OCI-LY1 (cell line): ENCODE results near the gene FBF1.
"Not testable (repeated sequence)": the region's sequence is repeated elsewhere in the genome, so short reads cannot be mapped to it uniquely, and the experiment has no call there.

Experiments used
- EZH2 ChIP-seq: fragments of 200-600 bp; sonication (generic), shearing (Covaris generic); IDR thresholded peaks from 2 replicates; pipeline ENCODE4 v1.8.0; 2017; ENCODE audit warnings: borderline replicate concordance, mixed run types, mild to moderate bottlenecking, antibody characterized with exemption, low read length, moderate library complexity, mixed read lengths
- TF ChIP-seq, protein P1 (sequence below): fragments of 200-600 bp; sonication (generic), shearing (Covaris generic); IDR thresholded peaks from 2 replicates; pipeline ENCODE4 v1.5.1; 2017; ENCODE audit warnings: mild to moderate bottlenecking, antibody characterized with exemption, low read length, moderate library complexity, mixed read lengths

DNA sequence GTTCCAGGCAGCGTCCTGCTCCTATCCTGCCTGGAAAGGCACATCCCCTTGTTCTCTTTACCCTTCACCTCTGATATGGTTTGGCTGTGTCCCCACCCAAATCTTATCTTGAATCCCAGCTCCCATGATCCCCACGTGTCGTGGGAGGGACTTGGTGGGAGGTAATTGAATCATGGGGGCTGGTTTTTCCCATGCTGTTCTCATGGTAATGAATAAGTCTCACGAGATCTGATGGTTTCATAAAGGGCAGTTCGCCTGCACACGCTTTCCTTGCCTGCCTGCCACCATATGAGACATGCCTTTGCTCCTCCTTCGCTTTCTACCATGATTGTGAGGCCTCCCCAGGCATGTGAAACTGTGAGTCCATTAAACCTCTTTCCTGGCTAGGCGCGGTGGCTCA is 55.0 kb downstream of the FBF1 start:
- TF ChIP-seq, protein P1, sequence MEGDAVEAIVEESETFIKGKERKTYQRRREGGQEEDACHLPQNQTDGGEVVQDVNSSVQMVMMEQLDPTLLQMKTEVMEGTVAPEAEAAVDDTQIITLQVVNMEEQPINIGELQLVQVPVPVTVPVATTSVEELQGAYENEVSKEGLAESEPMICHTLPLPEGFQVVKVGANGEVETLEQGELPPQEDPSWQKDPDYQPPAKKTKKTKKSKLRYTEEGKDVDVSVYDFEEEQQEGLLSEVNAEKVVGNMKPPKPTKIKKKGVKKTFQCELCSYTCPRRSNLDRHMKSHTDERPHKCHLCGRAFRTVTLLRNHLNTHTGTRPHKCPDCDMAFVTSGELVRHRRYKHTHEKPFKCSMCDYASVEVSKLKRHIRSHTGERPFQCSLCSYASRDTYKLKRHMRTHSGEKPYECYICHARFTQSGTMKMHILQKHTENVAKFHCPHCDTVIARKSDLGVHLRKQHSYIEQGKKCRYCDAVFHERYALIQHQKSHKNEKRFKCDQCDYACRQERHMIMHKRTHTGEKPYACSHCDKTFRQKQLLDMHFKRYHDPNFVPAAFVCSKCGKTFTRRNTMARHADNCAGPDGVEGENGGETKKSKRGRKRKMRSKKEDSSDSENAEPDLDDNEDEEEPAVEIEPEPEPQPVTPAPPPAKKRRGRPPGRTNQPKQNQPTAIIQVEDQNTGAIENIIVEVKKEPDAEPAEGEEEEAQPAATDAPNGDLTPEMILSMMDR: not testable (repeated sequence)
- TF ChIP-seq EZH2: not testable (repeated sequence)
